Thymus (tissue), 11 donors: ENCODE results near the gene VWA5B1. TPM values are rescaled to one million over a fixed set of nuclear protein-coding genes. Genes with fewer than 3 reads are reported as not detected.
"Not testable (repeated sequence)": the region's sequence is repeated elsewhere in the genome, so short reads cannot be mapped to it uniquely, and the experiment has no call there.

Experiments used
- DNase-seq, 9 donors: peaks; one replicate each; pipeline ENCODE4 v3.0.0-alpha.2; 2013; ENCODE audit warnings: low spot score in 9 of 9, low read depth in 6 of 9, missing footprints in 1 of 9
- H3K27ac ChIP-seq, 2 donors: one replicate each; pipeline ENCODE4 v1.5.1; 2013; ENCODE audit warnings: control low read depth in 1 of 2, low read depth in 1 of 2, low read length in 1 of 2, mild to moderate bottlenecking in 1 of 2, moderate library complexity in 1 of 2
- H3K27me3 ChIP-seq, 2 donors: one replicate each; pipeline ENCODE4 v1.5.1; 2013; ENCODE audit warnings: low read length in 1 of 2; ENCODE audit not compliant: control insufficient read depth in 2 of 2, insufficient read depth in 1 of 2
- H3K36me3 ChIP-seq, 2 donors: one replicate each; pipeline ENCODE4 v1.5.1; 2013; ENCODE audit warnings: low read length in 1 of 2, mild to moderate bottlenecking in 1 of 2, moderate library complexity in 1 of 2; ENCODE audit not compliant: control insufficient read depth in 2 of 2, insufficient read depth in 2 of 2
- H3K4me1 ChIP-seq, 2 donors: one replicate each; pipeline ENCODE4 v1.5.1; 2013; ENCODE audit warnings: low read length in 2 of 2; ENCODE audit not compliant: control insufficient read depth in 2 of 2, insufficient read depth in 2 of 2
- H3K4me3 ChIP-seq, 2 donors: one replicate each; pipeline ENCODE4 v1.5.1; 2013; ENCODE audit warnings: low read length in 2 of 2, control low read depth in 1 of 2, mild to moderate bottlenecking in 1 of 2
- H3K9me3 ChIP-seq, 2 donors: one replicate each; pipeline ENCODE4 v1.5.1; 2013; ENCODE audit warnings: low read length in 1 of 2, mild to moderate bottlenecking in 1 of 2; ENCODE audit not compliant: control insufficient read depth in 2 of 2, insufficient read depth in 1 of 2
- WGBS: extraction: QIAGEN DNeasy Blood & Tissue Kit; methylation state at CpG from one replicate; pipeline ENCODE4 v1.1.7; 2013; 5-methylcytosine and 5-hydroxymethylcytosine counted together
- polyA plus RNA-seq: library from polyadenylated mRNA; stranded (reverse); fragments of 200-250 nt; gene quantifications from one replicate; pipeline ENCODE4 v1.2.3, GENCODE V29; 2013
- total RNA-seq: library from RNA; stranded (reverse); fragments of 120-200 nt; gene quantifications from one replicate; pipeline ENCODE4 v1.2.4, GENCODE V29; 2013
- donor health status: healthy.

Gene VWA5B1
- total and polyA plus RNA-seq, 2 donors: 0.05 TPM

GRCh38 chr1:20285510-20285909, 5.2 kb upstream of the VWA5B1 start:
- Histone ChIP-seq H3K4me1 (no peaks in the 10 kb centered on the region), H3K9me3 (no peaks in the 10 kb centered on the region), H3K27me3 (peaks cover 6 to 10% of the 10 kb centered on the region in 2 donors), H3K27ac (no peak overlapping the region), H3K36me3 (no peaks in the 10 kb centered on the region), H3K4me3 (no peak overlapping the region)
- no peak for DNase-seq
- WGBS: 86% methylated on average over 3 of the region's 3 CpGs

GRCh38 chr1:20287696-20288095, 3.0 kb upstream of the VWA5B1 start:
- 88% methylated on average over 3 of the region's 3 CpGs for WGBS

GRCh38 chr1:20291645-20292084, 990 bp downstream of the VWA5B1 start:
- no peak for DNase-seq
- H3K4me3 ChIP-seq: no peak overlapping the region
- H3K27me3 ChIP-seq: peaks cover 9 to 36% of the 10 kb centered on the region in 2 donors
- H3K4me1 ChIP-seq: no peaks in the 10 kb centered on the region
- no peaks in the 10 kb centered on the region for H3K36me3 ChIP-seq
- no peak overlapping the region for H3K27ac ChIP-seq
- 3% methylated on average over 20 of the region's 20 CpGs for WGBS
- no peaks in the 10 kb centered on the region for H3K9me3 ChIP-seq

More at GRCh38 chr1:20287696-20288095, 3.0 kb upstream of the VWA5B1 start:
- not testable (repeated sequence) for H3K36me3 ChIP-seq, H3K4me3 ChIP-seq, H3K9me3 ChIP-seq, DNase-seq, H3K4me1 ChIP-seq, H3K27ac ChIP-seq
- H3K27me3 ChIP-seq: peaks cover 9 to 32% of the 10 kb centered on the region in 2 donors

- 74% methylated on average over 3 of the region's 3 CpGs for WGBS
- no peaks in the 10 kb centered on the region for H3K27me3 ChIP-seq
These were observed 8.0 kb downstream of the VWA5B1 start for GRCh38 chr1:20298626-20299025.

GRCh38 chr1:20301463-20302107, 10.9 kb downstream of the VWA5B1 start:
- no peaks in the 10 kb centered on the region for H3K4me1 ChIP-seq
- no peak overlapping the region for H3K4me3 ChIP-seq
- WGBS: 81% methylated on average over 13 of the region's 13 CpGs
- H3K36me3 ChIP-seq: no peaks in the 10 kb centered on the region
- H3K27ac ChIP-seq: no peak overlapping the region
- no peaks in the 10 kb centered on the region for H3K9me3 ChIP-seq
- DNase-seq: no peak
- no peaks in the 10 kb centered on the region for H3K27me3 ChIP-seq

More at GRCh38 chr1:20298626-20299025, 8.0 kb downstream of the VWA5B1 start:
- Histone ChIP-seq H3K4me3 (no peak overlapping the region), H3K36me3 (no peaks in the 10 kb centered on the region), H3K4me1 (no peaks in the 10 kb centered on the region), H3K27ac (no peak overlapping the region), H3K9me3 (no peaks in the 10 kb centered on the region)
- DNase-seq: no peak

GRCh38 chr1:20302108-20302471, 11.4 kb downstream of the VWA5B1 start:
- Histone ChIP-seq H3K9me3 (no peaks in the 10 kb centered on the region), H3K4me1 (no peaks in the 10 kb centered on the region), H3K27ac (no peak overlapping the region), H3K36me3 (no peaks in the 10 kb centered on the region), H3K4me3 (no peak overlapping the region), H3K27me3 (no peaks in the 10 kb centered on the region)
- WGBS: 79% methylated on average over 2 of the region's 2 CpGs
- DNase-seq: no peak

- Histone ChIP-seq H3K4me1 (no peaks in the 10 kb centered on the region), H3K4me3 (no peak overlapping the region), H3K27me3 (no peaks in the 10 kb centered on the region), H3K36me3 (no peaks in the 10 kb centered on the region), H3K9me3 (no peaks in the 10 kb centered on the region), H3K27ac (no peak overlapping the region)
- no peak for DNase-seq
- 93% methylated on average over 7 of the region's 7 CpGs for WGBS
These were observed 16.4 kb downstream of the VWA5B1 start for GRCh38 chr1:20307026-20307425.

- H3K27me3 ChIP-seq: no peaks in the 10 kb centered on the region
- no peak for DNase-seq
- 89% methylated on average over 5 of the region's 5 CpGs for WGBS
These were observed 17.9 kb downstream of the VWA5B1 start for GRCh38 chr1:20308569-20308968.

GRCh38 chr1:20311289-20311688, 20.6 kb downstream of the VWA5B1 start:
- Histone ChIP-seq H3K4me1 (no peaks in the 10 kb centered on the region), H3K36me3 (no peaks in the 10 kb centered on the region), H3K9me3 (no peaks in the 10 kb centered on the region), H3K27ac (no peak overlapping the region), H3K27me3 (no peaks in the 10 kb centered on the region), H3K4me3 (no peak overlapping the region)
- WGBS: 91% methylated on average over 5 of the region's 5 CpGs
- no peak for DNase-seq

More at GRCh38 chr1:20308569-20308968, 17.9 kb downstream of the VWA5B1 start:
- Histone ChIP-seq H3K27ac (no peak overlapping the region), H3K36me3 (no peaks in the 10 kb centered on the region), H3K9me3 (no peaks in the 10 kb centered on the region), H3K4me1 (no peaks in the 10 kb centered on the region), H3K4me3 (no peak overlapping the region)
